A549 (cell line): ENCODE data around the gene OR10J1.

ENCODE experiments used
- CTCF ChIP-seq: fragments of >200 bp; sonication (Bioruptor Twin); formaldehyde crosslinking; IDR thresholded peaks from 3 replicates; pipeline ENCODE4 v1.5.1; 2016
- MAX ChIP-seq: IDR thresholded peaks from 2 replicates; pipeline ENCODE4 v1.6.1; 2012
- RCOR1 ChIP-seq: fragments of 150-350 bp; IDR thresholded peaks from 2 replicates; pipeline ENCODE4 v1.6.1; 2014; ENCODE audit warnings: antibody characterized with exemption, low read length, low read depth

GRCh38 chr1:159406821-159407220, 32.7 kb upstream of the OR10J1 start:
- TF ChIP-seq CTCF (no peak), RCOR1 (no peak), MAX (no peak)
